WTC11 (cell line): ENCODE data around the gene MOV10. TPM values are rescaled to one million over a fixed set of nuclear protein-coding genes. Genes with fewer than 3 reads are reported as not detected.

Experiments used
- ATAC-seq: fragments of 200-7000 bp; cut with Tn5 transposase; 2 replicates; pipeline ENCODE4 v1.10.0; 2021; ENCODE audit warnings: mild to moderate bottlenecking, moderate library complexity
- CTCF ChIA-PET: fragments of 300-600 bp; sonication (Branson Sonifier 250); formaldehyde crosslinking; loops from one replicate; lab custom pipeline; 2021; ENCODE audit warnings: antibody characterized with exemption; lab: Charles Lee
- POLR2A ChIA-PET: fragments of 350-600 bp; sonication (Branson Sonifier 250); formaldehyde crosslinking; loops from one replicate; lab custom pipeline; 2021; ENCODE audit warnings: antibody characterized with exemption; lab: Charles Lee
- DNase-seq: peaks from one replicate; pipeline ENCODE4 v3.0.0; 2021; ENCODE audit warnings: low spot score
- H3K27ac Mint-ChIP-seq: 2 replicates; pipeline ENCODE4 v1.8.0; 2021; ENCODE audit warnings: mixed read lengths
- H3K27me3 Mint-ChIP-seq: 2 replicates; pipeline ENCODE4 v1.8.0; 2021; ENCODE audit warnings: low read depth, mild to moderate bottlenecking, moderate library complexity, mixed read lengths
- H3K36me3 Mint-ChIP-seq: 2 replicates; pipeline ENCODE4 v1.8.0; 2021; ENCODE audit warnings: mixed read lengths
- H3K4me1 Mint-ChIP-seq: 2 replicates; pipeline ENCODE4 v1.8.0; 2022; ENCODE audit warnings: mixed read lengths
- H3K4me3 Mint-ChIP-seq: 2 replicates; pipeline ENCODE4 v1.8.0; 2021; ENCODE audit warnings: mild to moderate bottlenecking, moderate library complexity, mixed read lengths
- H3K9me3 Mint-ChIP-seq: 2 replicates; pipeline ENCODE4 v1.8.0; 2021; ENCODE audit warnings: mixed read lengths
- CREM ChIP-seq: sonication (generic); formaldehyde crosslinking; IDR thresholded peaks from 2 replicates; pipeline ENCODE4 v1.8.1; 2022; ENCODE audit warnings: mild to moderate bottlenecking, missing genetic modification reagents, moderate library complexity
- EMX1 ChIP-seq: fragments of 250-450 bp; sonication (Bioruptor Pico); IDR thresholded peaks from 2 replicates; pipeline ENCODE4 v1.8.0; 2021; ENCODE audit warnings: mild to moderate bottlenecking
- ESRRA ChIP-seq: sonication (generic); formaldehyde crosslinking; IDR thresholded peaks from 2 replicates; pipeline ENCODE4 v1.8.1; 2022; ENCODE audit warnings: mild to moderate bottlenecking, missing genetic modification reagents, borderline replicate concordance
- FOXJ3 ChIP-seq: sonication (generic); formaldehyde crosslinking; IDR thresholded peaks from 2 replicates; pipeline ENCODE4 v1.9.0; 2021; ENCODE audit warnings: missing genetic modification reagents, mild to moderate bottlenecking, borderline replicate concordance
- NR1H2 ChIP-seq: sonication (generic); formaldehyde crosslinking; IDR thresholded peaks from 2 replicates; pipeline ENCODE4 v1.9.0; 2021; ENCODE audit warnings: mild to moderate bottlenecking, moderate library complexity, missing genetic modification reagents
- NR2C2 ChIP-seq: sonication (generic); formaldehyde crosslinking; IDR thresholded peaks from 2 replicates; pipeline ENCODE4 v1.8.0; 2022; ENCODE audit warnings: mild to moderate bottlenecking, missing genetic modification reagents
- NR3C1 ChIP-seq: sonication (generic); formaldehyde crosslinking; conservative IDR thresholded peaks from 2 replicates; pipeline ENCODE4 v1.8.1; 2023; ENCODE audit warnings: low read depth, mild to moderate bottlenecking, missing genetic modification reagents
- RORB ChIP-seq: fragments of 250-450 bp; sonication (Bioruptor Pico); IDR thresholded peaks from 2 replicates; pipeline ENCODE4 v1.9.0; 2021; ENCODE audit warnings: mild to moderate bottlenecking
- TEAD4 ChIP-seq: sonication (generic); formaldehyde crosslinking; IDR thresholded peaks from 2 replicates; pipeline ENCODE4 v1.8.0; 2022; ENCODE audit warnings: mild to moderate bottlenecking, missing genetic modification reagents
- TP53 ChIP-seq: sonication (generic); formaldehyde crosslinking; IDR thresholded peaks from 2 replicates; pipeline ENCODE4 v1.8.1; 2023; ENCODE audit warnings: mild to moderate bottlenecking, missing genetic modification reagents
- ZNF423 ChIP-seq: fragments of 250-450 bp; sonication (Bioruptor Pico); IDR thresholded peaks from 2 replicates; pipeline ENCODE4 v2.1.2; 2022; ENCODE audit warnings: mild to moderate bottlenecking, moderate library complexity
- total RNA-seq: library from RNA; stranded (reverse); gene quantifications from 3 replicates; pipeline ENCODE4 v1.2.3, GENCODE V29; 2021
- TF ChIP-seq, protein P1 (sequence below): sonication (generic); formaldehyde crosslinking; conservative IDR thresholded peaks from 2 replicates; pipeline ENCODE4 v1.8.1; 2023; ENCODE audit warnings: mild to moderate bottlenecking, low read depth, missing genetic modification reagents, moderate library complexity
- TF ChIP-seq, protein P2 (sequence below): sonication (generic); formaldehyde crosslinking; IDR thresholded peaks from 2 replicates; pipeline ENCODE4 v1.8.0; 2022; ENCODE audit warnings: mild to moderate bottlenecking, missing genetic modification reagents
- TF ChIP-seq, protein P3 (sequence below): sonication (generic); formaldehyde crosslinking; IDR thresholded peaks from 2 replicates; pipeline ENCODE4 v1.8.1; 2023; ENCODE audit warnings: mild to moderate bottlenecking, missing genetic modification reagents
- TF ChIP-seq, protein P4 (sequence below): fragments of 250-450 bp; sonication (Bioruptor Pico); conservative IDR thresholded peaks from 2 replicates; pipeline ENCODE4 v1.9.0; 2021; ENCODE audit warnings: mild to moderate bottlenecking
- TF ChIP-seq, protein P5 (sequence below): sonication (generic); formaldehyde crosslinking; IDR thresholded peaks from 2 replicates; pipeline ENCODE4 v1.8.1; 2023; ENCODE audit warnings: mild to moderate bottlenecking, moderate library complexity, missing genetic modification reagents

MOV10 gene
- total RNA-seq, 1 experiment from 2014 or later: 80.7 TPM

DNA sequence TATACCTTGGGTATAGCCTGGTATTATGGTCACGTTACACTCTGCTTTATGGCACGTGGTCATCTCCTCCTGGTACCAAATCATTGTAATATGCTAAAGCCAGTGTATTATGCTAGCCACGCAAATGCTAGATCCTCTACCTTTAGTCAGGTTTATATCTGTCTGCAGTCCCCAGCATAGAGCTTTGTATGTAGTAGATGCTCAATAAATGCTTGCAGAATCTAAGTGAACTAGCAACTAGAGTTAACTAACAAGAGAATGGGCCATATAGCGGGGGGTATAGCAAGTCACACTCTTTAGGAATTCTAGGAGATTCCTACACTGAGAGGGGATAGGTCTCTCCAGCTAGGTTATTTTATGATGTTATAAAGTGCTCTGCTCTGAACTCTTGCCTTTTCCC is 3.0 kb downstream of the MOV10 start:
- H3K36me3 Mint-ChIP-seq: peaks cover 15% of the 10 kb centered on the region
- ATAC-seq: no peak
- no peak for TF ChIP-seq CREM (CRISPR knock-in tag)
- CTCF ChIA-PET: no interaction called here
- no peak for DNase-seq
- peaks cover 38% of the 10 kb centered on the region for H3K4me1 Mint-ChIP-seq
- peaks cover 4% of the 10 kb centered on the region; the same call in 1 of the 2 replicates for H3K9me3 Mint-ChIP-seq
- POLR2A ChIA-PET: no interaction called here
- H3K27ac Mint-ChIP-seq: no peak overlapping the region
- peaks cover 10% of the 10 kb centered on the region; the same call in 1 of the 2 replicates for H3K27me3 Mint-ChIP-seq
- H3K4me3 Mint-ChIP-seq: no peak overlapping the region

DNA sequence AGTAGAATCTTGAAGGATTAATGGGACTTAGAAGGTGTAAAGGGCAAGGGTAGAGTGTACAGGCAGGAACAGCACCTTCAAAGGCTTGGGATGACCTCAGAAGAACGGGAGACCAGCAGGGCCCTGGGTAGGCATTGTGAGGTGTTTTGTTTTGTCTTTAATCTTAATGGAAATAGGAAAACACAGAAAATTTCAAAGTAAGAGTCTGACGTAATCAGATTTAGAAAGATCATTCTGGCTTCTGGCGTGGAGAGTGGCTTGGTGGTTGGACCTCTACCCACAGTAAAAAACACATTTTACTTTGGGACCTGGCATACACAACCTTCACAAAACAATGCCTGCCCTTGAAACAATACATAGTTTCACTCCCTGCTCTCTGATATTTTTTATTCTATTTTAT is 4.1 kb downstream of the MOV10 start:
- no peak for ATAC-seq
- Mint-ChIP-seq H3K9me3 (peaks cover 4% of the 10 kb centered on the region; the same call in 1 of the 2 replicates), H3K36me3 (peaks cover 16% of the 10 kb centered on the region), H3K4me1 (peaks cover 27% of the 10 kb centered on the region), H3K27me3 (peaks cover 10% of the 10 kb centered on the region; the same call in 1 of the 2 replicates), H3K27ac (peak overlapping the region; percentile 46; the same call in 1 of the 2 replicates), H3K4me3 (no peak overlapping the region)
- ChIA-PET CTCF (no interaction called here), POLR2A (no interaction called here)
- no peak for TF ChIP-seq NR3C1
- DNase-seq: no peak

DNA sequence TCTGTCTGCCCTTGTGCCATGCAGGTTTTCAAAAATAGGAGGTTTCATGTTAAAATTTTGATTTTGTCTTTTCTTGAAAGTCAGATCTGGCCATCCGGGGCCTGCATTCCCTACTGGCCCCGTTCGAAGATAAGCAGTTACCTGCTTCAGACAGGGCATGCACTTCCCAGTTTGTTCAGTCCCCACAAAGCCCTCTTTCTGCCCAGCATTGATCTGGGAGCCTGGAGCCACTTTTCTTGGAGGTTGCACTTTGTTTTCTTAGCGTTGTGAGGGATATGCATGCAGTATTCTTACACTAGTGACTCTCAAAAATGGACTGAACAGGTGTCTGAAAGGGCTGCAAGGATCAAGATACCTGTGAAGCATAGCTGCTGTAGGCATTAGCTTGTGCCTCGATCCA is 11.5 kb downstream of the MOV10 start:
- Mint-ChIP-seq H3K9me3 (no peaks in the 10 kb centered on the region), H3K36me3 (peaks cover 18% of the 10 kb centered on the region), H3K27ac (no peak overlapping the region), H3K4me1 (peaks cover 14% of the 10 kb centered on the region), H3K27me3 (no peaks in the 10 kb centered on the region), H3K4me3 (no peak overlapping the region)
- no peak for TF ChIP-seq NR1H2 (CRISPR knock-in tag)
- TF ChIP-seq ZNF423 (CRISPR knock-in tag): no peak
- TF ChIP-seq EMX1 (CRISPR knock-in tag): no peak
- no peak for TF ChIP-seq RORB (CRISPR knock-in tag)
- CTCF ChIA-PET: interaction anchor here (1.2 kb wide), 1 partner anchor 119 kb away, joined by 3 read pairs; no protein-coding TSS in a partner anchor
- POLR2A ChIA-PET: interaction anchor here (1.0 kb wide), 1 partner anchor 19 kb away, joined by 3 read pairs; no protein-coding TSS in a partner anchor
- DNase-seq: no peak
- ATAC-seq: no peak

DNA sequence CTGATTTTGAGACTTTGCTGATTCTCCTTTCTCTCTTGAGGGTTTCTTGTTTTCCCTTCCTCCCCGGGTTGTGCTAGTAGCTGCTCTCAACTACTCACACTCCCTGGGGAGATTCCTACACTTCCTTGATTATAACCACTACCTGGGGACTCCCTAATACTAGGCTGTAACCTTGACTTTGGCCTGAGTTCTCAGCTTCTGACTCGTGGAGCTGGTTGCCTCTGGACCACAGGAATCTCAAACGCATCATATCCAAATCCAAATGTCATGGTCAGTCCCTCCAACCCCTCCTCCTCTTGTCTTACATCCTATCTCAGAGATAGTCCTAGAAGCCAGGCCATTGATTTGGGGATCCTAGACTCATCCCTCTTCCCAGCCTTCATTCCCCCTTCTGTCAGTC is 12.0 kb downstream of the MOV10 start:
- Mint-ChIP-seq H3K9me3 (no peaks in the 10 kb centered on the region), H3K27ac (peak overlapping the region; percentile 45), H3K27me3 (no peaks in the 10 kb centered on the region), H3K4me3 (no peak overlapping the region), H3K4me1 (peaks cover 14% of the 10 kb centered on the region), H3K36me3 (peaks cover 17% of the 10 kb centered on the region)
- ChIA-PET POLR2A (interaction anchor here (1.0 kb wide), 1 partner anchor 18 kb away, joined by 3 read pairs; no protein-coding TSS in a partner anchor), CTCF (interaction anchor here (1.2 kb wide), 1 partner anchor 118 kb away, joined by 3 read pairs; no protein-coding TSS in a partner anchor)
- ATAC-seq (no peak), DNase-seq (no peak)
- TF ChIP-seq FOXJ3 (no peak), RORB (CRISPR knock-in tag) (no peak), TEAD4 (no peak), ESRRA (no peak), TP53 (CRISPR knock-in tag) (no peak), NR2C2 (CRISPR knock-in tag) (no peak)
- TF ChIP-seq, protein P1, sequence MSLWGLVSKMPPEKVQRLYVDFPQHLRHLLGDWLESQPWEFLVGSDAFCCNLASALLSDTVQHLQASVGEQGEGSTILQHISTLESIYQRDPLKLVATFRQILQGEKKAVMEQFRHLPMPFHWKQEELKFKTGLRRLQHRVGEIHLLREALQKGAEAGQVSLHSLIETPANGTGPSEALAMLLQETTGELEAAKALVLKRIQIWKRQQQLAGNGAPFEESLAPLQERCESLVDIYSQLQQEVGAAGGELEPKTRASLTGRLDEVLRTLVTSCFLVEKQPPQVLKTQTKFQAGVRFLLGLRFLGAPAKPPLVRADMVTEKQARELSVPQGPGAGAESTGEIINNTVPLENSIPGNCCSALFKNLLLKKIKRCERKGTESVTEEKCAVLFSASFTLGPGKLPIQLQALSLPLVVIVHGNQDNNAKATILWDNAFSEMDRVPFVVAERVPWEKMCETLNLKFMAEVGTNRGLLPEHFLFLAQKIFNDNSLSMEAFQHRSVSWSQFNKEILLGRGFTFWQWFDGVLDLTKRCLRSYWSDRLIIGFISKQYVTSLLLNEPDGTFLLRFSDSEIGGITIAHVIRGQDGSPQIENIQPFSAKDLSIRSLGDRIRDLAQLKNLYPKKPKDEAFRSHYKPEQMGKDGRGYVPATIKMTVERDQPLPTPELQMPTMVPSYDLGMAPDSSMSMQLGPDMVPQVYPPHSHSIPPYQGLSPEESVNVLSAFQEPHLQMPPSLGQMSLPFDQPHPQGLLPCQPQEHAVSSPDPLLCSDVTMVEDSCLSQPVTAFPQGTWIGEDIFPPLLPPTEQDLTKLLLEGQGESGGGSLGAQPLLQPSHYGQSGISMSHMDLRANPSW (CRISPR knock-in tag): no peak
- TF ChIP-seq, protein P2, sequence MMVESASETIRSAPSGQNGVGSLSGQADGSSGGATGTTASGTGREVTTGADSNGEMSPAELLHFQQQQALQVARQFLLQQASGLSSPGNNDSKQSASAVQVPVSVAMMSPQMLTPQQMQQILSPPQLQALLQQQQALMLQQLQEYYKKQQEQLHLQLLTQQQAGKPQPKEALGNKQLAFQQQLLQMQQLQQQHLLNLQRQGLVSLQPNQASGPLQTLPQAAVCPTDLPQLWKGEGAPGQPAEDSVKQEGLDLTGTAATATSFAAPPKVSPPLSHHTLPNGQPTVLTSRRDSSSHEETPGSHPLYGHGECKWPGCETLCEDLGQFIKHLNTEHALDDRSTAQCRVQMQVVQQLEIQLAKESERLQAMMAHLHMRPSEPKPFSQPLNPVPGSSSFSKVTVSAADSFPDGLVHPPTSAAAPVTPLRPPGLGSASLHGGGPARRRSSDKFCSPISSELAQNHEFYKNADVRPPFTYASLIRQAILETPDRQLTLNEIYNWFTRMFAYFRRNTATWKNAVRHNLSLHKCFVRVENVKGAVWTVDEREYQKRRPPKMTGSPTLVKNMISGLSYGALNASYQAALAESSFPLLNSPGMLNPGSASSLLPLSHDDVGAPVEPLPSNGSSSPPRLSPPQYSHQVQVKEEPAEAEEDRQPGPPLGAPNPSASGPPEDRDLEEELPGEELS (CRISPR knock-in tag): no peak
- TF ChIP-seq, protein P3, sequence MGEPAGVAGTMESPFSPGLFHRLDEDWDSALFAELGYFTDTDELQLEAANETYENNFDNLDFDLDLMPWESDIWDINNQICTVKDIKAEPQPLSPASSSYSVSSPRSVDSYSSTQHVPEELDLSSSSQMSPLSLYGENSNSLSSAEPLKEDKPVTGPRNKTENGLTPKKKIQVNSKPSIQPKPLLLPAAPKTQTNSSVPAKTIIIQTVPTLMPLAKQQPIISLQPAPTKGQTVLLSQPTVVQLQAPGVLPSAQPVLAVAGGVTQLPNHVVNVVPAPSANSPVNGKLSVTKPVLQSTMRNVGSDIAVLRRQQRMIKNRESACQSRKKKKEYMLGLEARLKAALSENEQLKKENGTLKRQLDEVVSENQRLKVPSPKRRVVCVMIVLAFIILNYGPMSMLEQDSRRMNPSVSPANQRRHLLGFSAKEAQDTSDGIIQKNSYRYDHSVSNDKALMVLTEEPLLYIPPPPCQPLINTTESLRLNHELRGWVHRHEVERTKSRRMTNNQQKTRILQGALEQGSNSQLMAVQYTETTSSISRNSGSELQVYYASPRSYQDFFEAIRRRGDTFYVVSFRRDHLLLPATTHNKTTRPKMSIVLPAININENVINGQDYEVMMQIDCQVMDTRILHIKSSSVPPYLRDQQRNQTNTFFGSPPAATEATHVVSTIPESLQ (CRISPR knock-in tag): no peak
- TF ChIP-seq, protein P4, sequence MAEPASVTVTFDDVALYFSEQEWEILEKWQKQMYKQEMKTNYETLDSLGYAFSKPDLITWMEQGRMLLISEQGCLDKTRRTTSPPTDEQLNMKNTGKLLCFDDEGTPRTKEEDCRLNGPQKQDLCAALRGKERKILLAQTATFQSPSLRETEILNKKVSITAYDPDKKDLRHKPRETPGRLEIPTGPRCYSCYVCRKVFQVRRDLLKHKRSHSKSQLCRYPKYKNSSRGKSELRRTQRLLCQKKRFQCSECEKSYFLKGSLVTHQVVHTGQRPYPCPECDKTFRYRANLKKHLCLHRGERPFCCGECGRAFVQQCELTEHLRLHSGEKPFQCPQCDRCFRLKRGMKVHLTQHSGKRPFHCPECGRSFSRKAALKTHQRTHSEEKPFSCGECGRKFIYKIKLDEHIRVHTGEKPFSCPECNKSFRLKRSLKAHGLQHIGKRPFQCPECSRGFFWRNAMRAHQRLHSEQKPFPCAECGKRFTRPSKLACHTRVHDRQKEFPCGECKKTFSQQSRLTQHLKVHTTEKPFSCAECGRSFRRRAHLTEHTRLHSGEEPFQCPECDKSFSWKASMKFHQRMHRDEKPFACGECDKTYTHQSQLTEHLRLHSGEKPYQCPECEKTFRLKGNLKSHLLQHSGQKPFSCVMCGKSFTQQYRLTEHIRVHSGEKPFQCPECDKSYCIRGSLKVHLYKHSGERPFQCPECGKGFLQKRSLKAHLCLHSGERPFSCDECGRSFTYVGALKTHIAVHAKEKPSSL (CRISPR knock-in tag): no peak
- TF ChIP-seq, protein P5, sequence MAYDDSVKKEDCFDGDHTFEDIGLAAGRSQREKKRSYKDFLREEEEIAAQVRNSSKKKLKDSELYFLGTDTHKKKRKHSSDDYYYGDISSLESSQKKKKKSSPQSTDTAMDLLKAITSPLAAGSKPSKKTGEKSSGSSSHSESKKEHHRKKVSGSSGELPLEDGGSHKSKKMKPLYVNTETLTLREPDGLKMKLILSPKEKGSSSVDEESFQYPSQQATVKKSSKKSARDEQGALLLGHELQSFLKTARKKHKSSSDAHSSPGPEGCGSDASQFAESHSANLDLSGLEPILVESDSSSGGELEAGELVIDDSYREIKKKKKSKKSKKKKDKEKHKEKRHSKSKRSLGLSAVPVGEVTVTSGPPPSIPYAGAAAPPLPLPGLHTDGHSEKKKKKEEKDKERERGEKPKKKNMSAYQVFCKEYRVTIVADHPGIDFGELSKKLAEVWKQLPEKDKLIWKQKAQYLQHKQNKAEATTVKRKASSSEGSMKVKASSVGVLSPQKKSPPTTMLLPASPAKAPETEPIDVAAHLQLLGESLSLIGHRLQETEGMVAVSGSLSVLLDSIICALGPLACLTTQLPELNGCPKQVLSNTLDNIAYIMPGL (CRISPR knock-in tag): no peak
